Stimulated activated CD4-positive, alpha-beta T cell treated with anti-CD3 and anti-CD28 coated beads, Interleukin-4, amount 100 ng/mL, for 48 hours (primary cell): ENCODE results near the gene MED15.

Experiments used
- DNase-seq, 2 donors: peaks; one replicate each; pipeline ENCODE4 v3.0.0-alpha.2; 2020; ENCODE audit warnings: low read depth in 2 of 2

MED15 gene

DNA sequence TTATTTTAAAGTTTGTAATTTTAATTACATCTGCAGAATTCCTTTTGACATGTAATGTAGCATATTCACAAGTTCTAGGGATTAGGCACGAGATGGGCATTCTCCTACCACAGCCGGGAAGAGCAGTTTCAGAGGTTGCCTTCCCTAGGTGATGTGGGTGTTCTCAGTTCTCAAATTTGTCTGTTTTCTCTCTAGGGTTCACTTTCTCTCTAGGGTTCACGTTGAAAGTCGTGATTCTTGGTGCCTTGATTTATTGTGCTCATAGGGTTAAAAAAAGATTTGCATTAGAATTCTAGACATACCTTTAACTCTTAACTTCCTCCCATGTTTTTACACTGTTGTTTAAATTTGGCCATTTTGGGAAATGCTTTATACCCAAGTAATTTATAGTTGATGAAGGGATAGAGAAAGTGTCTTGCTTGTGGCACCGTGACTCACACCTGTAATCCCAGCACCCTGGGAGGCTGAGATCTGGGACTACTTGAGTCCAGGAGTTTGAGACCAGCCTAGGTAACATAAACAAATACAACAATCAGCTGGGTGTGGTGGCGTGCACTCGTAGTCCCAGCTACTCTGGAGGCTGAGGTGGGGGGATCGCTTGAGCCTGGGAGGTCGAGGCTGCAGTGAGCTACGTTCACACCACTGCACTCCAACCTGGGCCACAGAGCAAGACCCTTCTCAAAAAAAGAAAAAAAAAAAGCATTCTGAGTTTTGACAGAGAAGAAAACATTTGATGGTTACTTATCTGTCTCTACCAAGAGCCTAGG lies 3.6 kb downstream of the MED15 start:
- DNase-seq: no peak

DNA sequence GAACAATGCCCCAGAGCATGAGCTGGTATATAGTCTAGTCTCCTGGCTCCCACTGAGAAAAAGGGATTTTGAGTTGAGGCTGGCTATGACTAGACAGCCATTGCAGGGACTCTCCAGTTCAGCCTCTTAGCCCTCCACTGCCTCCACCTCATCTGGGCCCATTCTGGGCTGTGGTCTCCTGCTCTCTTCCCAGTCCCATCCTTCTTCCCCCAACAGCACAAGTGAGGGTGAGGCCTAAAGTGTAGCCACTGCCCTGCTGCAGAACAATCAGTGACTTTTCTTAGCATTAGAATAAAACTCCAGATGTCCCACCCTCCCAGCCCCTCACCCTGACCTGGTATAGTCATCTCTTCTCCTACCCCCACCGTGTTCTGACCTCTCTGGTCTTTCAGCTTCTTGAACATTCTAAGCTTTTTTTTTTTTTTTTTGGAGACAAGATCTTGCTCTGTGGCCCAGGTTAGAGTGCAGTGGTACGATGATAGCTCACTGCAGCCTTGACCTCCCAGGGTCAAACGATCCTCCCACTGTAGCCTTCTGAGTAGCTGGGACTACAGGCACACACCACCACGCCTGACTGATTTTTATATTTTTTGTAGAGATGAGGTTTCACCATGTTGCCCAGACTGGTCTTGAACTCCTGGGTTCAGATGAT lies 4.3 kb downstream of the MED15 start:
- no peak for DNase-seq

DNA sequence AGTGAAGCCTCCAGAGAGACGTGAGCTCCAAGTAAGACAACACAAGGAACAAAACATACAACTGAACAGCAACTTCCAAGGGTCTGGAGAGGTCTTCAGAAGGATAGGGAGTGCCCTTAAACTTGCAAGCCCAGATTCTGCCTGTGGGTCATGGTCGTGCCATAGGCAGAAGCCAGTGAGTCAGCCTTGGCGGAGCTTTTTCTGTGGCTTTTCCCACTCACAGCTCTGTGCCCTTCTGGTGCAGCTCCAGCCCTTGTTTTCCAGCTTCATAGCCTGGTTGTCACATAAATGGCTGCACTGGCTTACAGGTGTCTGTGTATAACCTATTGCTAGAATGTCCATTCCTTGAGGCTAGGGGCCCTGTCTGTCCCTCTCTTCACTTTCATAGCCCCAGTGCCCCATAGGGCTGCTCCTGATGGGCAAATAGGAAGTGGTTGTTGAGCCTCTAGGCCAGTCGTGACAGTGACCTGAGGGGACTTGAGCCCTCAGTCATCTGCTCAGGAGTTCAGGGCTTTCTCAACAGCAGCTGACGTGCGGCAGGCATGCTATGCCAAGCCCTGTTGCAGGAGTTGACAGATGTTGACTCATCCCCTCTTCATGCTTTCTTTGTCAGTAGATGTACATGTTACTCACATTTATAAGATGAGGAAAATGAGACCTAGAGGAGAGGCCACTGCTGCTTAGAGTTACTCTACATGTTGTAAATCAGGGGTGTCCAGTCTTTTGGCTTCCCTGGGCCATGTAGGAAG lies 7.4 kb downstream of the MED15 start:
- no peak for DNase-seq

DNA sequence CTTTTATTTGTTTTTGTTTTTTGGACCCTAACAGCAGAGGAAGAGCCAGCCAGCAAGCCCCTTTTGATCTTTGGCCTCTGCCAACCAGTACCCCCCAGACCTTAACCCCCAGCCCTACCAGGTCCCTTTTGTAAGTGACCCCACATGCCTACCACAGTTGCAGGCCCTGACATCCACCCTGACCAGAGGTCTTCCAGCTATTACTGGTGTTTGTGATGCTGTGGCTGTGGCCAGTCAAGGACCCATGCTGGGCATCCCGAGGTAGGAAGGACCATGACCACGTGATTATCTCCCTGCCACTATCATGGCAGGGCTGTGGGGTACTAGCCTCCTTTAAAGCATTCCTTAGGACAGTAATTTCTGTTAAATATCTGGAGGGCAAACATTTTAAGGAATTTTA lies 9.0 kb downstream of the MED15 start:
- DNase-seq: no peak

DNA sequence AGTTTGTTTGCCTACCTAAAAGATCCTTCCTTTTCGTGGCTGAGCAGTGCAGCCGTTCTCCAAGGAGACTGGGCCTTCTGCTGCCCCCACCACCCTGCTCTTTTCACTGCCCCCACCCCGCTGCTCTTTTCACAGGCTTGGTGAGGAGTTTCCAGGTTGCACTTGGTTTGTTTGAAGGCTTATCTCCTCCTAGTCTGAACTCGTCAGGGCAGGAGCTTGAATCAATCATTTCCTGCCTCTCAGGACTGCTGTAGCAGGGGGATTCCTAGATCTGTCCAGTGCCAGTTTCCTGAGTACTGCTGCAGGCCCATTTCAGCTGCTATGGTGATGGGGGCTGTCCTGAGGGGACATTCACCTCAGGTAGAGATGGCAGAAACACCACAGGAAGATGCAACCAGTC lies 10.0 kb downstream of the MED15 start:
- DNase-seq: no peak

DNA sequence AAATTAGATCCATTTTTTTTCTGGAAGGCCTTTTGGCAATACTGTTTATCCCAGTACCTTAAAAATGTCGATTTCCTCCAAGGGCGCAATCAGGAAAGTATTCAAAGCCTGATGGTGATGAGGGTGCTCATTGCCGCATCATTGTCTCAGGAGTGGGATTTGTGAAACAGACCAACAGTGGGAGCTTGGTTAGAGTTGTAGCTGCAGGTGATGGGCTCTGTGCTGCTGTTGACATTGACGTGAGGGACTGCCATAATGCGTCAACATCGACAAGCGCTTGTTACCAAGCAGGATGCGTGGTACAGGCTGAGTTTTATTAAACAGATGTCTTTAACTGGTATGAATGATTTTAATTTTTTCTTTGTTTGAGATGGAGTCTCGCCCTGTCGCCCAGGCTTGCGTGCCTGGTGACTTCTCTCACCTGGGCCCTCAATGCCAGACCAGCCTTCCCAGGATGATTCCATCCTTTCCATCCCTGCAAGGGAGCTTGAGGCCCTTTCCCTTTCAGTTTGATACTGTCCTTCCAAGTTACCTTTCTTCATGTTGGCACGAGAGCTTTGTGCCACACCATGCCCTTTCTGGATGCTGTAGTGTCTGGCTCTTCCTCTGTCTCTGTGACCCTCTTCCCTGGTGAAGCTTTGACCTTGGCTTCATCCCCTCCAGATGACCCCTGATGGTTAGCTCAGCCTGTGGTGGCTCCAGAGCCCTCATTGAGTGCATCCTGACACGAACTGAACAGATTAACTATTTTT lies 10.6 kb downstream of the MED15 start:
- no peak for DNase-seq

DNA sequence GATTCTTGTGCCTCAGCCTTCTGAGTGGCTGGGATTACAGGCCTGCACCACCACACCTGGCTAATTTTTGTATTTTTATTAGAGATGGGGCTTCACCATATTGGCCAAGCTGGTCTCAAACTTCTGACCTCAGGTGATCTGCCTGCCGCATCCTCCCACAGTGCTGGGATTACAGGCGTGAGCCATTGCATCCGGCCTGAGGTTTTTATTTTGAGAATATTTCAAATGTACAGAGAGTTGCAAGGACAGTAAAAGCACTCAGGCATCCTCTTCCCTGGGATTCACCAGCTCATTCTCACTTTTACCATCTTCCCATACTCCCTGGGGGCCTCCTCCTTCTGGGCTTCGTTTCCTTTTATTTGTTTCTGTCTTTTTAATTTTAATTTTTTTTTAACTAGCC lies 12.1 kb downstream of the MED15 start:
- DNase-seq: no peak

DNA sequence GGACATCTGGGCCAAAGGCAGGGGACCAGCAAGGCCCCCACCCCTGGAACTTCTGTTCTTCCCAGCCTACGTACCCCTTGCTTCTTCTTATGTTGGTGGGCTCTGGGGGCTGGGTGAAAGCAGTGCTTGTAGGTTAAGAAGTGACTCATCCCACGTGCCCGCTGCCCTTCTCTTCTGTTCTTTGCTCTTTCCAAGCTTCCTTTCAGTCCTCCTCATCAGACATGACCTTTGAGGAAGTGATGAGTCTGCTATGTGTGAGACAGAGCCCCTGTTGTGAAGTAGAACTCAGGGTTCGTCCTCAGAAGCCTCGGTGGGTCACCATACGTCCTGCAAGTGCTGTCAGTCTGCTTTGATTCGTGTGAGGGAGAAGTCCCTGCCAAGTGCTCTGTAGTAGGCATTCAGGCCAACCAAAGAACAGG lies 12.7 kb downstream of the MED15 start:
- no peak for DNase-seq

DNA sequence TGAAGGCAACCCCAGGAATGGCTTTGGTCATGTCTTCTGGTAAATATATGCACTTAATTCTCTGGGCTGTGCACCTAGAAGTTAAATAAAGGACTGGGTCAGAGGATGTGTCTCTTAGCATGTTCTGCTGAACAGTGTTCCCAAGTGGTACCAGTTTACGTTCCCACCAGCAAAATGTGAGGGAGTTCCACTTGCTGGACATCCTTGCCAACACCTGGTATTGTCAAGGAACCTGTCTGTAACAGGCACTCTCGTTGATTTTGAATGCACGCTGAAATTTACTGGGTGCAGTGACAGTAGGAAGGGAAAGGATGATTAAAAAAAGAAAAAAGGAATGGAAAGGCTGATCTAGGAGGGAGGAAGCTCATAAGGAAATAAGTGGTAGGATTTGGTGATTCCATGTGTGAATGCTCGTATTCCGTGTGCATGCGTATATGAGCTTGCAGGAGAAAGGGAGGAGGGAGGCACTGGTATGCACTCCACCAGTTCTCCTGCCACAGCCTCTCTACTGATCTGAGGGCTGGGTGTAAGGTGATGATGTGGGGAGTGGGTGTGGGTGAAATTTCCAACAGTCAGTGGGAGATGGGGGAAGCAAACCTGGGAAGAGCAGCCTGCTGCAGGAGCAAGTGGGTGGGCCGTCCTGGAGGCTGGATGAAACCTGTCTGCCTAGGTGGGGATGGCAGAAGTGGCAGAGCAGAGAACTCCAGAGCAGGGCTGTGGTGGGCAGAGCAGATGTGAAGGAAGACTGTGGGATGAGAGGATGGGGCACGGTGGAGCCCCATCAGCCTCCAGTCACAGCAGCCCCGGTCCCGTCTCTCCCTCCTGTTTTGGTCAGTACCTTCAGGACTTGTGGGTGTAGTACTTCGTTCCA lies 15.0 kb downstream of the MED15 start:
- no peak for DNase-seq

DNA sequence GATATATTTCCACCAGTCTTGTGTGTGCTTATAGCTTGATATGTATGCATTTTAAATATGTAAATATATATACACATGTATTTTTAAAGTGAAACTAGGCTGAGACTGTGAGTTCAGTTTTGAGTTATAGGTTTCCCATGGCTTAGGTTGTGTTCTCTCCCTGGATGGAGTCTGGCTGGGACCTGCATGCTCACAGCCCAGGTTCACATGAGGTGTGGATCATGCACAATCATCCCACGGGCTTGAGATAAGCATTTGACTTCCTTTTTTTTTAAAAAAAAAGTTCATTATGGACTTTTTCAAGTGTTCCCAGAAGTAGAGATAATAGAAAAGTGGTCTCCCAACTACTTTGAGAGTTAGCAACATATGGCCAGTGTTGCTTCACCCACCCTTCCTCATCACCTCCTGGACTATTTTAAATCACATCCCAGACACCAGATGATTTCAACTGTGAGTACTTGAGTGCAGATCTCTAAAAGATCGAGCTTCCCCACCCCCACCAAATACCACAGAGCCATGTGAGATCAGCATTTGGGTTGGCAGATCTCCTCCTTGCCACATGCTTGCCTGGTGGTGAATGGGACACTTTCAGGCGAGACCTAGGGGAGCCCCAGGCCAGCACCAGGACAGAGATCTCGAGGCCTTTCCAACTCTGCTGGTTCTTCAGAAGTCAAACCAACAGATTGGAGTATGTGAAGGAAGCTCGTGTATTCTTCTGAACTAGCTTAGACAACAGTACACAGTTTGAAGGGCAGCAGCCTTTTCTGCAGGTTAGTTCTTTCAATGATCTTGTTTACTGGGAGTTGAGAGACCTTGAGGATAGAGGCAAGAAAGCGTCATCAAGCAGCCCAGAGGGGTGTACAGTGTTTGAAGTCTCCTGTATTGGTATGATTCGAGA lies 15.9 kb downstream of the MED15 start:
- DNase-seq: no peak

DNA sequence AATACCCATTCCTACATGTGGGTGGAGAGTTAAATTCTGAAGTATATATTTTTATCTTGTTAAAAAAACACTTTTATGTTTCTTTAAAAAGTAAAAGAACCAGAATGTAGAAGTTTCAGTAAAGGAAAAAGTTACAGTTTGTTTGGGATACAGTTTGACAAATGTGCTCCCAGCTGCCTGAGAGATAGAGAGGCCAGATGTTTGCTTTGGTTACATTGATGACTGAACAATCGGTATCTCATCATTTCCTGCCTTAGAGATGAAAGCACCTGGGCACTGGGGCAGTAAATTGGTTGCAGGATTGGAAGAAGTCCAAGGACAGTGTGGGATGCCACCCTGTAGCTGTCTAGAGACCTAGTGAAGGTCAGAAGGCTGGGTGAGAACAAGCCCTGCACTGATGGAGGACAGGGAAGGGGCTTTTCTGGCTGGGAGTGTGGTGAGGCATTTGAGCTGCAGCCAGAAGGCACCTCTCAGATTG lies 16.6 kb downstream of the MED15 start:
- no peak for DNase-seq

DNA sequence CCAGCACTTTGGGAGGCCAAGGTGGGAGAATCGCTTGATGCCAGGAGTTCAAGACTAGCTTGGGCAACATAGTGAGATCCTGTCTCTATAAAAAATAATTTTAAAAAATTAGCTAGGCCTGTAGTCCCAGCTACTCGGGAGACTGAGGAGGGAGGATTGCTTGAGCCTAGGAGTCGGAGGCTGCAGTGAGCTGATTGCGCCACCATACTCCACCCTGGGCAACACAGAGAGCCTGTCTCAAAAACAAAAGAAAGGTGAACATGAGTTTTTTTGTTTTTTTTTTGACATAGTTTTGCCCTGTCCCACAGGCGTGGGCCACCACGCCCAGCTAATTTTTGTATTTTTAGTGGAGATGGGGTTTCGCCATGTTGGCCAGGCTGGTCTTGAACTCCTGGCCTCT lies 17.6 kb downstream of the MED15 start:
- DNase-seq: no peak

DNA sequence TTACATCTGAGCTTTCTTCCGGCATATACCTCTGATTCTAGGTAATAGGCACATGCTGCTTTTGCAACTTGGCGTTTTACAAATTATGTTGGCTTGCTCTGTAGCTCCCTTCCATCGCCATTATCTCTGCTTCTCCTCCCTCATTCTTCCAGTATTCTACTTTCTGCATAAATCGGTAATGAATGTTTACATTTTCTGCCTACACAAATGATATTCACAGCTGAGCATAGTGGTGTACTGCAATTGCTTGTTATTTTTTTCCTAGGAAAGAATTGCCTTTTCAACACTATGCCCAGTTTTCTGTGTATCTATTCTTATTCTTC lies 18.9 kb downstream of the MED15 start:
- DNase-seq: no peak

DNA sequence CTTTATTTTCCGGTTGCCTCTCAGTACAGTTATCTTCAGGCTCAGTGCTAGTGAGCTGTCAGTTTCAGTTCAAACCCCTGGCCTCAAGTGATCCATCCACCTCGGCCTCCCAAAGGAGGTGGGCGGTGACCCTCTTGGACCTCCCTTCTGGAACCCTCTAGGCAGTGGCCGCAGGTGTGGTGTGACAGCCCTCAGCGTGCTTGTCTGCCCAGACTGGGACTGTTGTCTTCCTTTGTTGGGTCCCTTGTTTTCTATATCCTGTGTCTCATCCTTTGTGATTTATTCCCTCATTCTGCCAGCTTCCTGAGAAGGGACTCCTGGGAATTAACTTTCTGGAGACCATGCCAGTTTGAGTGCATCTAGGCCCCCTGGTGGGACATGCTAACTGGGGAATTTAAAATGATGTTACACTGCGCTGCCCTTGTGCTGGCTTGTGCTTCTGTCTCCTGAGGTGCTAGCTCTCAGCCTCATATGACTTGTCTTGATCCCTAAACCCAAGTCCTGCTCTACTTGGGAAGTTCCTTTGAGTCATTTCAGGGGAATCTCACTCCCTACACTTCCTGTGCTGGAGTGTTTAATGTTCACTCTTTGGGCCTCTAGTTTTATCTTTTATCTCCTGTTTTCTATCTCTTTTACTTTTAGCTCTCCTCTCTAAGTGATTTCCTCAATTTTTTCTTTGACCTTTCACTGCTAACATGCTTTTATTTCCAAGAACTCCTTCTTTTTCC lies 19.4 kb downstream of the MED15 start:
- DNase-seq: no peak

DNA sequence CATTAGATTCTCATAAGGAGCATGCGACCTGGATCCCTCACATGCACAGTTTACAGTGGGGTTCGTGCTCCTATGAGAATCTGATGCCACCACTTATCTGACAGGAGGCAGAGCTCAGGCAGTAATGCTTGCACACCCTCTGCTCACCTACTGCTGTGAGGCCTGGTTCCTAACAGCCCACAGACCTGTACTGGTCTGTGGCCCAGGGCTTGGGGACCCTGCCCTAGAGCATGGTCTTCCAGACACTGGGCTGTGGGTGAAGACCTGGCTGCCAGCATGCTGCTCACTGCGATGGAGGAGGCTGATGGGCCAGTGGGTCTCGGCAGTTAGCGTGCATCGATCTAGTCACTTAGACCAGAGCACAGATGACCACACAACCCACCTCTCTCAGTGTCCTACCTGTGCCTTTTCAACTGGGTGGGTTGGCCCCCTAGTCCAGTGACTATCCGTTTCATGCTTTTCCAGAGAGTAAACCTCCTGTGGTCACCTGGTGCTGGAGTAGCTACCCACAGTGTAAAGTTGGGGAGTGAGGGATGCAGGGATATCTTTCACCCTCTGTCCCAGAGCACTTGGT lies 21.1 kb downstream of the MED15 start:
- no peak for DNase-seq

DNA sequence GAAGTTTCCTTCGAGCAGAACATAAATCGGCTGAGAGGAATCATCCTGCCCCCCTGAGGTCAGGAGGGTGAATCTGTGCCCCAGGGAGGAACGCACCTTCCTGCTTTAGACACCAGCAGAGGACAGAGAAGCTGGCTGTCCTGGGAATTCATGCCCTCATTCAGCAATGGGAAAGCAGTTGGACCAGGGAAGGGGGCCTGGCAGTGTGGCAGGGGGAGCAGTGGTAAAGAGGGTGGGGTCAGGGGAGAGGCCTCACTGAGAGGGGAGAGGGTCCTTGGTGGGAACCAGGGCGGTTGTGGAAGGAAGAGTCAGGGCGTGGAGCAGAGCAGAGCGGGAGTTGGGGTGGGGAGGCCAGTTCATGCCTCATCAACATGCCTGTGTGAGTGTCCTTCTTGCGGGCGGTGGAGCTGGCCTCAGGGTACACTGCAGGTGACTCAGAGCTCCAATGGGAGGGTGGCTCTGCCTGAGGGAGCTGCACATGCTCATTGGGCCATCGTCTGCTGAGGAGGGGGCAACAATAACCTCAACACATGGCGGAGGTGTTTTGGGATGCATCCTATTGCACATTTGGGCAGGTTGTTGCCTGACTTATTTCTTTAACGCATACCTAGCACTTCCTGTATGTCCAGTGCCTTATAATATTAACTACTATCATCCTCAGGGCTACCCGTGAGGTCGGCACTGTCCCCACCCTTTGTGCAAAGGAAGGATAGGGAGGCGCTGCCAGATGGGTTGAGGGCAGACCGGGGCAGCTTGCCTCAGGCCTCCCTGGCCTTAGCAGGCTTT lies 23.2 kb downstream of the MED15 start:
- DNase-seq: no peak

DNA sequence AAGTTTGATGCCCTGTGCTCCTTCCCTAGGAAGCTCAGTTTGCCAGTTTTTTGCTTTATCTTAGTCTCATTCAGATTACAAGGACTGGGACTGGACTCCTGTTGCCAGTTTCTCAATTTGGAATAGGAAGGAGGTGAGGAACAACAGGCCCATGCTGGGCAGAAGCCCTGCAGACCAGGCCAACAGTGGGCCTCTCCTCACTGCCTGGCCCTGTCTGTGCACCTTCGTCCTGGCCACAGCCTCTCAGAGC lies 23.7 kb downstream of the MED15 start:
- DNase-seq: no peak

DNA sequence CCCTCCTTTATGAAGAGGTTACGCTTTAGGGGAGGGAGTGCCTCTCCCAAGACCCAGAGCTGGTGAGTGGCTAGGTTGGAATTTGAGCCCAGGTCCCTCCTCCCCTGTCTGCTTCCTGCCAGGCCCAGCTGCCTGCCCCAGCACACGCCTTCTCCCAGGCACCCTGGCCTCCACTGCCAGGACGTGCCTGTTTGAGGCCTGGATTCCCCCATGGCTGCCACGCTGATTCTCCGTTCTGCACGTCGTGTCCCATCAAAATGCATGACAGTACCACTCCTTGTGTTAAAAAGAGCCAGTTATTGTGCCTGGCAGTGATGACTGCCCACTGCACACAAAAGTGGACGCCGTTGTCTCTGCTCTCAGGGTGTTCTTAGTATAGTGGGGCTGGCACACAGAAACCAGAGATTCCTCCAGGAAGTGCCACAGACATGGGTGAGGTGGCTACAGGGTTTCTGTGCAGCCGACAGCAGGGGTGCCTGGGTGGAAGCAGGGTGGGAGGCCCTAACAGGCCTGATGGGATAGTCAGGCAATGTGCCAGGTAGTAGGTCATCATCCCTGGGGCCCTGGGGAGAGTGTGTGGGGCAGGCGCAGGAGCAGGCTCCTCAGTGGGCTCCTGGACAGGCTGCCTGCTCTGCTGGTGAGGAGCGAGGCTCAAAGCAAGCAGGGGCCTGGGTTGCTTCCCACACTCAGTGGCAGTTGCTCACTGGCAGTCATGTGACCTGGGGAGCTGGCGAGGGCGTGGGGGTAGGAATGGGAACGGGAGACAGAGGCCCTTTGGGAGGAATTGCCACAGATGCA lies 24.2 kb downstream of the MED15 start:
- no peak for DNase-seq
